Stimulated activated CD8-positive, alpha-beta memory T cell treated with anti-CD3 and anti-CD28 coated beads, Interleukin-15, amount 100 ng/mL, for 48 hours (primary cell): ENCODE results near the gene ORM1.
"Not testable (repeated sequence)": the region's sequence is repeated elsewhere in the genome, so short reads cannot be mapped to it uniquely, and the experiment has no call there.

ENCODE experiments used
- DNase-seq, 2 donors: peaks; one replicate each; pipeline ENCODE4 v3.0.0-alpha.2; 2020; ENCODE audit warnings: low read depth in 2 of 2

The ORM1 gene

DNA sequence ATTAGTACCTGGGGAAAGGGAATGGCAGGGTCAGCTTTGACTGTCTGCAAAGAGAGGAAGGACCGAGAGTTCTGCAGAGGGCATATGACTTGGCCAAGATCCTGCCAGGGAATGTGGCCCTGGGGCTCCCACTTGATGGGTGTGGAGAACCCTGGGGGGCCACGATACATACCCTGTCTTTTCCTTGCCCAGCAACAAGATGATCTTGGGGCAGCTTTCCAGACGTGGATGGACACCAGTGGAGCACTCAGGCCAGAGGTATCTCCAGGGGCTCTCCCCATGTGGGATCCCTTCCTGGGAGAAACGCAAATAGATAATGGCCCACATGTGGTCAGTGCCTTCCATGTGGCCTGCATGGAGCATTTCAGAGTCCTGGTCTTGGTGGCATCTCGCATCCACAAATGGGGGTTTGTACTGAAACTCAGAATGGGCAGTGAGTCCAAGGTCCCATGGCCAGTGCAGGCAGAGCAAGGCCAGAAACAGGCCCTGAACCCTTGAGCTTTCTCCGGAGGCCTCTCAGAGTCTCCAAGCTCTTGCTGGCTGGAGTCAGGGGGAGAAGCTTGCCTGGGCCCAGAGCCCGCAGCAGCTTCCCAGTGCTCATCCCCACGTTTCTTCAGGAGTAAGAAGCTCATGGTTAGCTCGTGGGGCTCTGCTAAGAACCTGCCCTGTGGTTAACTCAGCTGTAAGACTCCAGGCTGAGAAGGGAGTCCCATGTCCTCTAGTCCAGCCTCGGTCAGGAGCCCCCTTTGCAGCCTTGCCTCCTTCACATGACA lies 18.3 kb upstream of the ORM1 start:
- no peak for DNase-seq

DNA sequence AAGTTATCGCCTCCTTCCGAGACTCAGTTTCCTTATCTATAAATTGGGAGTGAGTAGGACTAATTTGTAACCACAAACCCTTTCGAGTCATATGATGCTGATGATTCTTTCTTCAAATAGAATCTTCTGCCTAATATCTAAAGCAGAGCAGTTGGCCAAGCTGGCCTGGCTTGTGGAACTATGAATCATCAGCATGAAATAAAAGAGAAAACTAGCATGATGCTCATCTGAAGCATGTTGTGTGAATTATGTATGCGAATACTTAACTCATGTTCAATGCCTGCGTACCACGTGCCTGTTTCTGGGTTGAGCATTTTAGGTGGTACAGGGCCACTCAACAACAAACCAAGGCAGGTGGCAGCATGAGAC lies 15.0 kb upstream of the ORM1 start:
- DNase-seq: no peak

DNA sequence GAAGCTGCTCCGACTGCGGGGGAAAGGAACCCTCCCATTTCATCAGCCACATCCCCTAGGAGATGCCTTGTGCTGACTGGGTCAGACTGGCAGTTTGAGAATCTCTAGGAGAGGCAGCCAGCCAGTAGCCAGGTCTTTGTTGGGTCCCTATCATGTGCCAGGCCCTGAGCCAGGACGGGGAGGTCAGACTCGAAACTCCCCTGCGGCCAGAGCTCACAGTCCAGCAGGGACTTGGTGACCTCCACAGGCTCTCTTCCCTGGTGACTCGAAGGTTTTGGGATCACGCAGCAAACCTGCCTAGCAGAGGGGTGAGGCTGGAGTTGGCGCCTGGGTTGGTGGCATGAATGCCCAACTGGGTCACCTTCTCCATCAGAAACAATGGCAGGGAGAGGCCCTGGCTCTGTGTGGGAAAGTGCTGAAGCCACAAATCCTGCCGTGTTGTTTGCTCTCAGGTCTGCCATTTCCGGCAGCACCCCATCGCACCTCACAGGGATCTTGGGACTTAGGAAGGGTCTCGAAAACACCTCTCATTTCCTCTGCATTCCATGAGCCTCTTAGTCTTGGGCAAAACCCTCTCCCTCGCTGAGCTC lies 14.4 kb upstream of the ORM1 start:
- DNase-seq: no peak

GRCh38 chr9:114309096-114309495 lies 13.8 kb upstream of the ORM1 start:
- DNase-seq: no peak

DNA sequence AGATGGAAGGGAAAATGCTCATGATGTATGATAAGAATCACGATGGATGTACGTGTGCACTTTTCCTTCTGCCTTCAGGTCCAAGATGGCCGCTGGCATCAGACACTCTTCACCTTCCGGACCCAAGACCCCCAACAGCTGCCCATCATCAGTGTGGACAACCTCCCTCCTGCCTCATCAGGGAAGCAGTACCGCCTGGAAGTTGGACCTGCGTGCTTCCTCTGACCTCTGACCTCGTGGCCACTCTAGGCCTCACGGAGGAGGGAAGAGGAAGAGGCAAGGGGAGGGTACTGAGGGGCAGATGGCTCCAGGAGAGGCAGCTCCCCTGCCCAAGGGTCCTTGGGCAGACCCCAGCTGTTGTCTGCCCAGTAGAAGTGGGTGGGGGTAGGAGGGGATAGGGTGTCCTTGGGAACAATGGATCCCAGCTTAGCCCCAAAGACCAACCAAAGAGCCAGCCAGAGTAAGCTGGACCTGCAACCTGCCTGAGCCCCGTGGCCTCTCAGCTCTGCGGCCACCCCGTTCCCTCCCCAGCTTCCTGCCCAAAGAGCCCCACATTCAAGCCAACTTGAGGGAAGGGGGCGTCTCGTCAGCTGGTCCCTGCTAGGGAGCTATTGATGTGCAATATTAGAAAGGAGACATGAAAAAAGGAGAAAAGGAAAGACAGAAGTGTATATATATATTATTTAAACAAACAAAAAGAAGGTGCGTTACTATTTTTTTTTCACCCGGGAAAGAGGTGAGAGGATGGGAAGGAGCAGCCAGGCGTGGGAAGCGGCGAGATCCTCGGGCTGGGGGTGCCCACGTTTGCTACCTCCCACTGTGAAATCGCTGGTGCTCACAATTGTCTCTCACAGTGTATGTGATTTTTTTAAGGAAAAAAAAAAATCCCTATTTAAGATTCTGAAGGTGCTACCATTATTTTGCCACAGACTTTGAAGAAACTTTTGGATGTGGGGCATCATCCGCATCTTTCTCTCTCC lies 12.1 kb upstream of the ORM1 start:
- DNase-seq: no peak

DNA sequence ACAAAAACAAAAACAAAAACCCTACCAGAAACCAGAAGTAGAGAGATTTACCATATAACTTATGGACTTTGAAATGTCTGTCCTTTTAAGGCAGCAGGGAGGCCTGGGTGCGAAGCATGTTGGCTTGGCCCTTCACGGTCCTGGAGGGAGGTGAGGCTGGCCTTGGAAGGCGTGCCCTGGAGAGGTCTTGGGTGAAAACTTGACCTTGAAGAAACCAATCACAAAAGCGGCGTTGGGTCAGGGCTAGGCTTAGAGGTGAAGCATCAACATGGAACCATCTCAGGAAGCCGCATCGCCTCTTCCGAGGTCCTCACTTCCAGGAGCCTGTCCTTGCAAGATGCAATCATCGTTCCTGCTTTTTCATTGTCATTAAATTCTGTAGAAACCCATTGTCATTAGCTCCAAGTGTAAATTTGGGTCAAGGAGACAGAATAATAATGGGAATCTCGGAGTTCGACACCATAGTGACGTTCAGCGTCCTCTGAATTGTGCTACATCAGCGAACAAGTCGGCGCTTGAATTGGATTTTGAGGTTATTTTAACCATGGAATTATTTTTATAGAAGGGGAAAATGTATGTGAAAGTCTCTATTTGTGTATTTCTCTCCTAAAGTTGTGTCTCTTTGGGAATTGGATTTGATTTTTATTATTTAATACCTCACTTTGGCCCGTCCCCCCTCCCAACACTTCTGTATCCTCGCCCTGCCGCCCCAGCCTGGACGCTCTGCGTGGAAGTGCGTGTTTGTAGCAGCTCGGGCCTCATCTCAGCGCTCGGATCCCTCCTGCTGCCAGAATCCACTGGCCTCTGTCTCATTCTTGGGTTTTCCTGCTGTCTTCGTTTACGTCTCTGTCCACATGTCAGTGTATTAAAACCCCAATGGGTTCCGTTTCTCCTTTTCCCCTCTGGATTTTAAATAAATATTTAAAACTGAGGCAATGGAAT lies 11.1 kb upstream of the ORM1 start:
- DNase-seq: no peak

DNA sequence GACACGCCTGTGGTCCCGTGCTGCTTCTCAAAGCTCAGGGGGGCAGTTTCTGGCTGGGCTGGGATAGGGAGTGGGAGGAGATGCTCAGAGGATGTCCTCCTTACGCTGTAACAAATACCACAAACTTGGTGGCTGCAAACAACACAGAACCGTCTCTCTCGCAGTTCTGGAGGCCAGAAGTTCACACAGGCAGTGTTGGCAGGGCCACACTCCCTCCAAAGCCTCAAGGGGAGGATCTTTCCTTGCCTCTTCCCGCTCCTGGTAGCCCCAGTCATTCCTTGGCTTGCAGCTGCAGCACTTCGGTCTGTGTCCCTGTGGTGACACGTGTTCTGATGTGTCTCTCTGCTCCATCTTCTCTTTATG lies 10.4 kb upstream of the ORM1 start:
- no peak for DNase-seq

DNA sequence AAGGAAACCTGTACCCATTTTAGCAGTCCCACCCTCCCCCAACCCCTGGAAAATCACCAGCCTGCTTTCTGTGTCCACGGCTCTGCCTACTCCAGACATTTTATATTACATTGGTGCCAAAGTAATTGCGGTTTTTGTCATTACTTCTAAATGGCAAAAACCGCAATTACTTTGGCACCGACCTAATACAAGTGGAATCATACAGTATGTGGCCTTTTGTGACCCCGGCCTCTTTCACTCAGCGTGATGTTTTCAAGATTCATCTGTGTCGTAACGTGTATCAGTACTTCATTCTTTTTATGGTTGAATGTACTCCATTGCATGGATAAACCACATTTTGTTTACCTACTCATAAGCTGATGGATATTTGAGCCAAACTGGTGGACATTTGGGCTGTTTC lies 9.7 kb upstream of the ORM1 start:
- DNase-seq: no peak

GRCh38 chr9:114314256-114314867 lies 8.5 kb upstream of the ORM1 start:
- no peak for DNase-seq

DNA sequence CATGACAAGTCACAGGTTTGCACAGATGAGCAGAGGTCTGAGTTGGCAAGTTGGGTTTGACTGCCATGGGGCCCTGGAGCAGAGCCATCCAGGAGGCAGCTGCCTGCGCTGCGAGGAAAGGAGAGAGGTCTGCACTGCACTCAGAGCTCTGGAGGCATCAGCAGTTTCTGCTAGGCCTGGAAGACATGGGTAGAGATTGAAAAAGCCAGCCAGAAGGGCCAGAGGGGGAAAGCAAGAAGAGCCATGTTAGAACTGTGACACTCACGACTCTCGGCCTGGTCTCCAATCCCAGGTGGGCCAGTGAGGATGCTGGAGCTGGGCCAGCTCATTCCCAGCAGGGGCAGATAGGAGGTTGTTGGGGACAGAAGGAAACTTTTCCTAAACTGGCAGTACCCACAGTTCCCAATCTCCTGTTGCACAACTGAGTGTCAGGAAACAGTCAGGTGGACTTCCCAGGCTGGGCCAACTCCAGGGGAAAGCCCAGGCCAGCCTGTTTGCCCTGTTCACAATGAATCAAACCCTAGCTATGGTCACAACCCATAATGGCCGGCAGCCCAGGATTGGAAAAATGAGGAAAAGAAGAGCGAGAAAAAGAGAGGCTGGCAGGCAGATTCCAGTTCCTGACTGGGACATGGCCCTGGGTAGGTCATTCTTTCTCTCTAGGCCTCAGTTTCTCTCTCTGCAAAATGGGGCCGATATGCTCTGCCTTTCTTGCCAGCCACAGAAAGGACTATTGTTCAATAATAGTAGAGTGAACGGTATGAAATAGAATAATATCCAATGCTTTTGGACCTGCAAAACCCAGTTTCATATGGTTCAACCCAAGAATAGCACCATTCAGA lies 7.8 kb upstream of the ORM1 start:
- no peak for DNase-seq

GRCh38 chr9:114315723-114316363 lies 7.1 kb upstream of the ORM1 start:
- DNase-seq: no peak

DNA sequence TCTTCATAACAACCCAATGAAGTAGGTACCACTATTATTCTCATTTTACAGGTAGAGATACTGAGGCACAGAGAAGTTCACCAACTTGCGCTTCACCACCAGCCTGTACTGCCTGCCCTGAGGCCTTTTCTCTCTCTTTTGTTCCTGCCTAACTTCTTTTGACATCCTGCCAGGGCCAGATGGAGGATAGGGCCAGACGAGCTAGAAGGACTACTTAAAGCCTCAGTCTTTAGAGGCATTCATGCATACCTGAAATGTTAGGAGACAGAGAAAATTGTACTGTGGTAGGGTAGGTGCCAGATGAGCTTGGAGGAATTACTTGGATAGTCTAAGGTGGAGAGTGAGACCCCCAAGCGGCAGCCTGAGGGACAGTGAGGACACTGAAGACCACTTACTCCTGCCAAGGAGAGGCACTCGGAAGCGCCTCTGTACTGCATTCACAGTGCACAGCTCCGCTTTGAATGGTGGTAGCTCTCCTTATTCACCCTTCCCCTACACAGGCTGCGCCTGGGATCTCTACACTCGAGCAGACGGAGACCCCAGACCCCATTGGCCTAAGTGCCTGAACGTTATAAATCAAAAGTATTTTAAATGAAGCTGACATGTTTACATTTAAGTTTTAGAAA lies 6.2 kb upstream of the ORM1 start:
- no peak for DNase-seq

DNA sequence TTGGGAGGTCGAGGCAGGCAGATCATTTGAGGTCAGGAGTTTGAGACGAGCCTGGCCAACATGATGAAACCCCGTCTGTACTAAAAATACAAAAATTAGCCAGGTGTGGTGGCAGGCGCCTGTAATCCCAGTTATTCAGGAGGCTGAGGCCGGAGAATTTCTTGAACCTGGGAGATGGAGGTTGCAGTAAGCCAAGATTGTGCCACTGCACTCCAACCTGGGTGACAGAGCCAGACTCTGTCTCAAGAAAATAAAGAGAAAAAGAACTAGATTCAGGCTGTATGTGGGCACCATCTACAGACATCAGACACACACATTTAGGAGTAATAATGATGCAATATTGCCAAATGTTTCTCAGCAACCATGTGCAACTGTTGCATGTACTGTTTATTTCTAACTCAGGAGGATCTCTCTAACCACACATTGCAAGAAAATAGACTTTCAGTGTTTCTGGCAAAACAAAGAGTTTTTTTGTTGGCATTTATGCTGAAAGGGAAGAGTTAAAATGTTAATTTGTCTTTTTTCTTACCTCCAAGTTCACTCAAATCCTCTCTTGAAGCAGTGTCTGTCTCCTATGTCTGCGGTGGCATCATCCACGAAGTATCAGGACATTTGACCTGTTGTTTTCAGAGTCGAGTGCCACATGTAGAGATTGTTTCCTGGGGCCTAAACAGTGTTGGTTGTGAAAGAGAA lies 5.1 kb upstream of the ORM1 start:
- DNase-seq: no peak

DNA sequence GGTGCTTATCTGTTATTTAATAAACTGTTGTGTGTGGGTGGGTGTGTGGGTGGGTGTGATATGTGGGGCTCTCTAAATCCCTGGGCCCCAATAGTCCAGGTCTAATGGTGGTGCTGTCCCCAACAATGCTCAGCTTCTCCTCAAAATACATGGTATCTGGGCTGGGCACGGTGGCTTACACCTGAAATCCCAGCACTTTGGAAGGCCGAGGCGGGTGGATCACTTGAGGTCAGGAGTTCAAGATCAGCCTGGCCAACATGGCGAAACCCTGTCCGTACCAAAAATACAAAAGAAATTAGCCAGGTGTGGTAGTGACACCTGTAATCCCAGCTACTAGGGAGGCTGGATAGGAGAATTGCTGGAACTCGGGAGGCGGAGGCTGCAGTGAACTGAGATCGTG lies 4.5 kb upstream of the ORM1 start:
- DNase-seq: no peak

- DNase-seq: no peak
These were observed 3.8 kb upstream of the ORM1 start for GRCh38 chr9:114319147-114319546.

- peak in 1 of 2 donors; percentile 14 for DNase-seq
These were observed 2.2 kb upstream of the ORM1 start for GRCh38 chr9:114320710-114321109.

GRCh38 chr9:114321759-114322158 lies 1.1 kb upstream of the ORM1 start:
- DNase-seq: peak; percentile 15 to 50

DNA sequence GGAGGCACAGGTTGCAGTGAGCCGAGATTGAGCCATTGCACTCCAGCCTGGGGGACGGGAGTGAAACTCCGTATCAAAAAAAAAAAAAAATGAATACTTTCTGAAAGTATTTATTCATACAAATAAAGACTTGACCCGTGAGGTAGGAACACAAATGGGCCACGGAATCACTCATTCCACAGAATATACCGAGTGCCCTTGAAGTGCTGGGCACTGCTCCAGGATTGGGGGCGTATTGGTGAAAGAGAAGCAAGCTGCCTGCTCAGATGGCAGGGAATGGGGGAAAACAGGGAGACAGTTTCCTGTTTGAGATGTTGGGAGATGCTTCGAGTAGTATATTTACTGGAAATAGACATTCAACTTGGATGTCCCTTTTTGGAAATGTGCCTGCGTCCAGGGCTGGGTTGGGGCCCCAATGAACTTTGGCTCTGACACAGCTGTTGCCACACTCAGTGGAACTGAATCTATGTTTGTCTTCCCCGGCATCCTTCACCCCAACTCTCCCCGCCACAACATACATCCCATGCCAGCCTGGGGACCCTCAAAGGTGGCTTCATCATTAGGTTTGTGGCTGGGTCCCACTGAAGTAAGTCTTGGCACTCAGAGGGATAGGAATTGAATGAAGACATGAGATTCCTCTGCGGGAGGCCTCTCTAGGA lies 609 bp upstream of the ORM1 start:
- not testable (repeated sequence) for DNase-seq
